Lung (tissue), 12 donors: ENCODE measurements around the gene TRAF7. TPM values are rescaled to one million over a fixed set of nuclear protein-coding genes. Genes with fewer than 3 reads are reported as not detected.

Experiments used
- ATAC-seq: fragments of 200-7000 bp; cut with Tn5 transposase; one replicate; pipeline ENCODE4 v1.9.1; 2020; ENCODE audit warnings: moderate number of reproducible peaks; ENCODE audit not compliant: insufficient read depth, low FRiP score
- DNase-seq, 3 donors: peaks; one replicate each; pipeline ENCODE4 v3.0.0-alpha.2; 2013 to 2017
- H3K27ac ChIP-seq, 2 donors: one replicate each; pipeline ENCODE4 v1.5.1; 2013; ENCODE audit warnings: mild to moderate bottlenecking in 2 of 2, moderate library complexity in 2 of 2, control low read depth in 1 of 2, inconsistent platforms in 1 of 2, low read depth in 1 of 2, low read length in 1 of 2
- H3K27me3 ChIP-seq, 3 donors: one replicate each; pipeline ENCODE4 v1.5.1; 2013; ENCODE audit warnings: low read length in 2 of 3; ENCODE audit not compliant: control insufficient read depth in 3 of 3, insufficient read depth in 3 of 3
- H3K36me3 ChIP-seq, 4 donors: one replicate each; pipeline ENCODE4 v1.5.1; 2013; ENCODE audit warnings: low read length in 4 of 4, mild to moderate bottlenecking in 1 of 4, moderate library complexity in 1 of 4; ENCODE audit not compliant: control insufficient read depth in 4 of 4, insufficient read depth in 4 of 4
- H3K4me1 ChIP-seq, 5 donors: one replicate each; pipeline ENCODE4 v1.5.1; 2013; ENCODE audit warnings: low read length in 5 of 5, mild to moderate bottlenecking in 2 of 5, moderate library complexity in 1 of 5; ENCODE audit not compliant: control insufficient read depth in 5 of 5, insufficient read depth in 5 of 5
- H3K4me3 ChIP-seq: one replicate; pipeline ENCODE4 v1.5.1; 2013; ENCODE audit warnings: mild to moderate bottlenecking, control low read depth, moderate library complexity
- H3K9ac ChIP-seq, 2 donors: one replicate each; pipeline ENCODE4 v1.5.1; 2013; ENCODE audit warnings: low read length in 2 of 2, control low read depth in 1 of 2; ENCODE audit not compliant: insufficient read depth in 1 of 2
- H3K9me3 ChIP-seq, 4 donors: one replicate each; pipeline ENCODE4 v1.5.1; 2013; ENCODE audit warnings: low read length in 3 of 4, mild to moderate bottlenecking in 1 of 4, moderate library complexity in 1 of 4; ENCODE audit not compliant: control insufficient read depth in 4 of 4, insufficient read depth in 3 of 4
- WGBS, 2 donors: extraction: QIAGEN DNeasy Blood & Tissue Kit; methylation state at CpG; one replicate each; pipeline ENCODE4 v1.1.7; 2013; 5-methylcytosine and 5-hydroxymethylcytosine counted together
- polyA plus RNA-seq, 2 donors: library from polyadenylated mRNA; stranded (reverse); fragments of 200-250 nt; gene quantifications; one replicate each; pipeline ENCODE4 v1.2.1, GENCODE V29; 2013
- total RNA-seq, 2 donors: library from RNA; depleted of rRNA in 1 of 2; stranded (reverse); fragments of >200 nt in 1 of 2; gene quantifications; one replicate each; pipeline ENCODE4 v1.2.1, GENCODE V29; 2014 to 2021
- TF ChIP-seq, protein P1 (sequence below): IDR thresholded peaks from 2 replicates; pipeline ENCODE4 v1.5.1; 2012; ENCODE audit warnings: mild to moderate bottlenecking; ENCODE audit errors: control extremely low read depth, extremely low read depth
- donor health status: control.
- donor health status: control.
- donor health status: Bipolar disorder and iron deficiency.
- donor health status: healthy.
- donor health status: DM: yes; HTN: yes; CAD: no.

TRAF7 gene
- total and polyA plus RNA-seq, 4 donors, result 33.4 to 74.2 (median 48.3) TPM

DNA sequence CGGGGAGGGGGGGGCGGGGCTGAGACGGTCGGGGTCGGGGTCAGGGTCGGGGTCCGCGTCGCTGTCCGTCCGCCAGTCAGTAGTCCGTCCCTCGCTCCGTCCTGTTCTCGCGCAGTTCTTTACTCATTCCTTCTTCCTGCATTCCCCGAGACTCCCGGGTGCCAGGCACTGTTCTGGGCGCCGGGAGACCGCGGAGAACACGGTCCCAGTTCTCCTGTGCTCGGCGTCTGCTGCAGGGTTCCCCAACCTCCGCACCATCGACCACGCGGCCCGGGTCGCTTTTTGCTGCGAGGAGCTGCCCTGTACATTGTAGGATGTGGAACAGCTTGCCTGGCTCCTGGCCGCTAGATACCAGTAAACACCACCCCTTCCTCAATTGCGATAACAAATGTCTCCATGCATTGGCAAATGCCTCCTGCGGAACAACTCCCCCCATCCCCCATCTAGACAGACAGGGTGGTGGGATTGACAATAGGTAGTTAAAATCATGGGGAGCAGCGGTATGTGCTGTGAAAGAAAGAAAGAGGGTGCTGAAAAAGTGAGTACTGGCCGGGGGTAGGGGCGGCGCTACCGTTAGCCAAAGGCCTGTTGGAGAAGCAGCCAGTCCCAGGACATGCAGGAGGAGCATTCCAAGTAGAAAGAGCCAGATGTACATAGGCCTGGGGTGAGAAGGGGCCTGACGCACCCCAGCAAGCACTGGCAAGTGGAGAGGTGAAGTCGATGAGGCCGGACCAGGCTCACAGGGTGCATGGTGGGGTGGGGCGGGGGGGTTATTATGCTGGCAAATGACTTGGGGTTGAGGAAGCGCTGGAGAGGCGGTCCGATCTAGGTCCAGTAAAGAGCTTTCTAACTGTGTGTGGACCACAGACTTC is 631 bp downstream of the TRAF7 start:
- 6% methylated on average over 39 to 46 of the region's 47 CpGs for whole genome bisulfite sequencing, 2 donors
- ATAC-seq, result no peak
- peak overlapping the region; percentile 73 for H3K4me3 ChIP-seq
- TF ChIP-seq, protein P1, sequence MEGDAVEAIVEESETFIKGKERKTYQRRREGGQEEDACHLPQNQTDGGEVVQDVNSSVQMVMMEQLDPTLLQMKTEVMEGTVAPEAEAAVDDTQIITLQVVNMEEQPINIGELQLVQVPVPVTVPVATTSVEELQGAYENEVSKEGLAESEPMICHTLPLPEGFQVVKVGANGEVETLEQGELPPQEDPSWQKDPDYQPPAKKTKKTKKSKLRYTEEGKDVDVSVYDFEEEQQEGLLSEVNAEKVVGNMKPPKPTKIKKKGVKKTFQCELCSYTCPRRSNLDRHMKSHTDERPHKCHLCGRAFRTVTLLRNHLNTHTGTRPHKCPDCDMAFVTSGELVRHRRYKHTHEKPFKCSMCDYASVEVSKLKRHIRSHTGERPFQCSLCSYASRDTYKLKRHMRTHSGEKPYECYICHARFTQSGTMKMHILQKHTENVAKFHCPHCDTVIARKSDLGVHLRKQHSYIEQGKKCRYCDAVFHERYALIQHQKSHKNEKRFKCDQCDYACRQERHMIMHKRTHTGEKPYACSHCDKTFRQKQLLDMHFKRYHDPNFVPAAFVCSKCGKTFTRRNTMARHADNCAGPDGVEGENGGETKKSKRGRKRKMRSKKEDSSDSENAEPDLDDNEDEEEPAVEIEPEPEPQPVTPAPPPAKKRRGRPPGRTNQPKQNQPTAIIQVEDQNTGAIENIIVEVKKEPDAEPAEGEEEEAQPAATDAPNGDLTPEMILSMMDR, result no peak
- peaks cover 0 to 13% (median 8%) of the 10 kb centered on the region in 4 donors for H3K36me3 ChIP-seq
- peaks cover 0 to 75% (median 35%) of the 10 kb centered on the region in 5 donors for H3K4me1 ChIP-seq
- H3K9me3 ChIP-seq, result no peaks in the 10 kb centered on the region
- H3K27me3 ChIP-seq, result no peaks in the 10 kb centered on the region
- peak; percentile 74 to 78 (median 76) for DNase-seq
- H3K9ac ChIP-seq, result peak overlapping the region; percentile 12 to 55
- peak overlapping the region; percentile 81 to 87 for H3K27ac ChIP-seq

DNA sequence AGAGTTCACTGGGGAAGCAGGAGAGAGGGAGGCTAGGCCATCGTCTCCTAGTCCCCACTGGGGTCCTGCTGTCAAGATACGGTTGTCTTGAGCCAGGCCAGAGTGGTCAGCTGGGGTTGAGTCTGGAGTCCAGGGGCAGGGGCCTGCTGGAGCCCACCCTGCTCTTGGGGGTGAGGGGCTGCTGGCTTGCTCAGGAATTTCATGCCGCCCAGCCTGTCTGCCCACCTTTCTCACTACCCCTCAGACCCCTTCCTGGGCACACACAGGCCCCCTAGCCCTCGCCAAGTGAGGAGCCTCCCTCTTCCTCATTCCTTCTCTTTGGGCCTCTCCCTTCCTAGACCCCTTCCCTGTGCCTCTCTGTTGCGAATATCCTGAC is 1.3 kb downstream of the TRAF7 start:
- DNase-seq (no peak), ATAC-seq (no peak)
- H3K27ac ChIP-seq, result peak overlapping the region in 1 of 2 donors; percentile 3
- peaks cover 0 to 70% (median 35%) of the 10 kb centered on the region in 5 donors for H3K4me1 ChIP-seq
- no peak overlapping the region for H3K4me3 ChIP-seq
- H3K9me3 ChIP-seq, result no peaks in the 10 kb centered on the region
- WGBS, 2 donors, result 53 to 65% methylated on average over 4 to 5 of the region's 5 CpGs
- H3K27me3 ChIP-seq, result no peaks in the 10 kb centered on the region
- H3K36me3 ChIP-seq, result peaks cover 0 to 9% (median 6%) of the 10 kb centered on the region in 4 donors
- TF ChIP-seq, protein P1, result no peak
- H3K9ac ChIP-seq, result peak overlapping the region in 1 of 2 donors; percentile 55

DNA sequence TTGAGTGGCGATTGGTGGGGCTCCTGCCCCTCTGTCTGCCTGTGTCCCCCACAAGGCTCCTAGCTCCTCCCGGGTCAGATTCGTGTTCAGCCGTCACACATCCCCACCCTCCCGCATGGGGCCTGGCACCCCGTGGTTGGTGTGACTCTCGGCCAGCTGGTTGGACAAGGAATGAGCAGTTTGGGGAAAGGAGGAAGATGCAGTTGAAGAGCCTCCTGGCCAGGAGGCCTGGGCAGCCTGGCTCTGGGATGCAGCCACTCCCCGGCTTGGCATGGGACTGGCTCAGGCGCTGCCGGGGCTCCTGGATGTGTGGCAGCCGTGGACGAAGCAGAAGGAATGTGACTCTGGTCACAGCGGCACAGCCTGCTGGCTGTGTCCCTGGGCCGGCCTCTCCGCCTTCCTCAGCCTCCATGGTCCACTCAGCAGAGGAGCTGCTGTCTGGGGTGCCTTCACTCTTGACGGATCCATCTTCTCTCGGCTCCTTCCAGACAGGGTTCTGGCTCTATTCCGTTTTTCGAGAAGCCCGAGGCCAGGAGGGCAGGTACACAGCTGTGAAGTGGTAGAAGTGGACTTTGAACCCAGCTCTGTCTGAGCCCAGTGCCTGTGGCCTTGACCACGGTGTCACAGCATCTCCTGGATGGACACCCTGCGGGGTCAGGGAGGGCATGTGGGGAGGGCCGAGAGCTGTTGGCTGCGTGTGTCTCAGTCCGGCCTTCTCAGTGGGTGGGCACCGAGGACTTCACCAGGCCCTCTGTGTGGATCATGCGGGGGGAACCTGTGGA is 2.1 kb downstream of the TRAF7 start:
- Histone ChIP-seq H3K36me3 (peaks cover 0 to 5% (median 2%) of the 10 kb centered on the region in 4 donors), H3K27ac (peak overlapping the region in 1 of 2 donors; percentile 80), H3K27me3 (no peaks in the 10 kb centered on the region), H3K9me3 (no peaks in the 10 kb centered on the region), H3K9ac (no peak overlapping the region), H3K4me1 (peaks cover 0 to 63% (median 35%) of the 10 kb centered on the region in 5 donors), H3K4me3 (no peak overlapping the region)
- TF ChIP-seq, protein P1, result no peak
- ATAC-seq, result no peak
- no peak for DNase-seq
- WGBS, 2 donors, result 82 to 90% methylated on average over 27 of the region's 27 CpGs
